ENCODE measurements around the gene VEPH1. TPM values are rescaled to one million over a fixed set of nuclear protein-coding genes. Genes with fewer than 3 reads are reported as not detected.

VEPH1 gene
- total RNA-seq, 2 donors from 2014 or later: 15.0 to 30.0 TPM

DNA sequence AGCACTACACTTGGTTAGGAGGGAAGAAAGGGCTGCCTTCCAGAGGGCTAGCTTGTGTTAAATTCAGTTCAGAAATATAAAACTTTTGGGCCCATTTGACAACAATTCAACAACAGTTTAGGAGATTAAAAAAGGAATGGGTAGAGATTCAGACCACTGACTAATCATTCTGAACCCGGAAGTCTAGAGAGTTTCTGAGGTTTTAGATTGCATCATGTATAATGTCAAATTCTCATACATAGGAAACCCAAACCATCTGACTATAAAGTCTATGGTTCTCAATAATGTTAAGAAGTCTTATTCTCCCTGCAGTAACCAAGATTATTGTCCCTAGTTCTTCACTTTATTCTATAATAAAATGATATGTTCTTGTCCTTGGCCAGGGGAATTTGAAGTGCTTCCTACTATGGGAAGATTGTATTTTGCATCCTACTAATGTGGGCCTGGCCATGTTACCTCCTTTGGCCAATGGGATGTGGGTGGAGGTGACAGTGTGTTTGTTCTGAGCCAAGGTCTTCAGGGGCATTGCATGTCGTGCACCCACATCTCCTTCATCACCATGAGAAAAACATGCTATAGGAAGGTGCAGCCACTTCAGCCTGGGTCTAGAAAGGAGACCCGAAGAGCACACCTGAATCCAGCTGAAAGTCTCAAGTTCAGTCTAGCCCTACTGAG is 276.9 kb downstream of the VEPH1 start:
- Histone ChIP-seq H3K36me3 (replicated peaks in 1 of 2; ENCODE audit: insufficient read depth in 1 of 2, low read depth in 2 of 2) (no peaks in the 10 kb centered on the region), H3K27me3 (no peaks in the 10 kb centered on the region), H3K9me3 (no peaks in the 10 kb centered on the region), H3K27ac (no peak overlapping the region), H3K4me3 (no peak overlapping the region), H3K4me1 (no peaks in the 10 kb centered on the region)
- no peak for TF ChIP-seq POLR2A (IDR thresholded peaks at IDR 0.05)
- TF ChIP-seq, protein P1, sequence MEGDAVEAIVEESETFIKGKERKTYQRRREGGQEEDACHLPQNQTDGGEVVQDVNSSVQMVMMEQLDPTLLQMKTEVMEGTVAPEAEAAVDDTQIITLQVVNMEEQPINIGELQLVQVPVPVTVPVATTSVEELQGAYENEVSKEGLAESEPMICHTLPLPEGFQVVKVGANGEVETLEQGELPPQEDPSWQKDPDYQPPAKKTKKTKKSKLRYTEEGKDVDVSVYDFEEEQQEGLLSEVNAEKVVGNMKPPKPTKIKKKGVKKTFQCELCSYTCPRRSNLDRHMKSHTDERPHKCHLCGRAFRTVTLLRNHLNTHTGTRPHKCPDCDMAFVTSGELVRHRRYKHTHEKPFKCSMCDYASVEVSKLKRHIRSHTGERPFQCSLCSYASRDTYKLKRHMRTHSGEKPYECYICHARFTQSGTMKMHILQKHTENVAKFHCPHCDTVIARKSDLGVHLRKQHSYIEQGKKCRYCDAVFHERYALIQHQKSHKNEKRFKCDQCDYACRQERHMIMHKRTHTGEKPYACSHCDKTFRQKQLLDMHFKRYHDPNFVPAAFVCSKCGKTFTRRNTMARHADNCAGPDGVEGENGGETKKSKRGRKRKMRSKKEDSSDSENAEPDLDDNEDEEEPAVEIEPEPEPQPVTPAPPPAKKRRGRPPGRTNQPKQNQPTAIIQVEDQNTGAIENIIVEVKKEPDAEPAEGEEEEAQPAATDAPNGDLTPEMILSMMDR (IDR thresholded peaks at IDR 0.05): no peak
- 84% methylated on average over 3 of the region's 3 CpGs for WGBS, 2 donors
- ATAC-seq: no peak
- intact Hi-C loops (cut with DNase I): no loop called here
- DNase-seq: no peak

DNA sequence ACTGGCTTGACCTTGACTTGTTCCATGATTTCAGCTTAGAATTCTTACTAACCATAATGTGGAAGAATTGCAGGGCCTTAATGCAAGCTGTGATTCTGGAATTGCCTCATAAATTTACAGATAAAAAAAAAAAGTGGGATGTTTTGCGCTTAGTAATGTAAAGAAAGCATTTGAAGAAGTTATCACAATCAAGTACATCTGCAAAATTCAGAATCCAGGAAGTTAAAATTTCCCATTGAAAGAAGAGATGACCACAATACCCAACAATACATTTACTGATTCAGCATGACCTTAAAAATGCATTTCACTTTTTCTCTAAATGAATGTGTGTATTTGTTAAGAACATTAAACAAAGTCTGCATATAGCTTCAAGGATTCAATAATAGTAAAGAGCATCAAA is 278.2 kb downstream of the VEPH1 start:
- DNase-seq (no peak), ATAC-seq (no peak)
- no peaks in the 10 kb centered on the region for H3K36me3 ChIP-seq (replicated peaks in 1 of 2; ENCODE audit: insufficient read depth in 1 of 2, low read depth in 2 of 2)
- intact Hi-C loops (cut with DNase I): no loop called here
- H3K9me3 ChIP-seq: no peaks in the 10 kb centered on the region
- H3K4me1 ChIP-seq: no peaks in the 10 kb centered on the region
- no peak overlapping the region for H3K27ac ChIP-seq
- WGBS, 2 donors: 85 to 95% methylated on average over 1 of the region's 1 CpG
- H3K4me3 ChIP-seq: no peak overlapping the region
- H3K27me3 ChIP-seq: no peaks in the 10 kb centered on the region
- TF ChIP-seq POLR2A (IDR thresholded peaks at IDR 0.05): no peak
- TF ChIP-seq, protein P1 (IDR thresholded peaks at IDR 0.05): no peak

DNA sequence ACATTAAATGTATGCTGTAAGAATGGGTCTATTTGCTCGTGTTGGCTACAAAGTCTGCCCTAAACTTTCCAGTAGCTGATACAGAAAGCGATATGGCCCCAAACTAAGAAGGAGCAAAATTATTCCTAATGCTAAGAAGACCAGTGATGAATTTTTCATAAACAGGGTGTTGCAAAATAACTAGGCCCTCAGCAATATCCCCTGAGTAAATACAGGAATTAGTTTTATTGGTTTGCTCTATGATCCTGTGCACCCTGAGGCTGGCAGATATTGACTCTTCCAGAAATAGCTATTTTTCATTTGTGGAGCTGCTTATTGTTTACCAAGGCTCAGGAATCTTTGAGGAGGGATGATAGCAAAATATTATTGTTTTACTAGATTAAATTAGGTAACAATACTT is 282.3 kb downstream of the VEPH1 start:
- Histone ChIP-seq H3K4me1 (no peaks in the 10 kb centered on the region), H3K36me3 (replicated peaks in 1 of 2; ENCODE audit: insufficient read depth in 1 of 2, low read depth in 2 of 2) (no peaks in the 10 kb centered on the region), H3K4me3 (no peak overlapping the region), H3K9me3 (no peaks in the 10 kb centered on the region), H3K27me3 (no peaks in the 10 kb centered on the region), H3K27ac (no peak overlapping the region)
- intact Hi-C loops (cut with DNase I): no loop called here
- TF ChIP-seq, protein P1 (IDR thresholded peaks at IDR 0.05): no peak
- TF ChIP-seq POLR2A (IDR thresholded peaks at IDR 0.05): no peak
- DNase-seq (no peak), ATAC-seq (no peak)
- 67 to 79% methylated on average over 2 of the region's 2 CpGs for WGBS, 2 donors

DNA sequence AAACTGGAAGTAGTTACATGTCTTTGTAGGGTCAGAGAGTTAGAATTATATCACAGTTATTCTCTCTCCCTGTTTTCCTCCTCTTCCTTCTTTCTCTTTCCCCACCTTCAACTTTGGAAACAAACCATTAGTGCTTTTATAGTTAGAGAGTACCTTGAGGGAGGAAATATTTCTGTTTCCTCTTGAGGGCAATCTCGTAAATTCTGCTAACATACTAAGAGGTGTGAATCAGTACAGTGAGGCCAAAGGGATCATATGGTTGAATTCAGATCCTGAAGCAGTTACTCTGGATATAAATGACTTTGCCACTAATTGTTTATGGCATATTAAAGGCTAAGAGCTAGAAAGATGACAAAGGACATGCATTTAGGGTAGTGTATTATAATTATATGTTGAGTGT is 283.0 kb downstream of the VEPH1 start:
- H3K4me3 ChIP-seq: no peak overlapping the region
- TF ChIP-seq, protein P1 (IDR thresholded peaks at IDR 0.05): no peak
- TF ChIP-seq POLR2A (IDR thresholded peaks at IDR 0.05): no peak
- DNase-seq (no peak), ATAC-seq (no peak)
- intact Hi-C loops (cut with DNase I): no loop called here
- no peaks in the 10 kb centered on the region for H3K4me1 ChIP-seq
- no peaks in the 10 kb centered on the region for H3K27me3 ChIP-seq
- no peaks in the 10 kb centered on the region for H3K36me3 ChIP-seq (replicated peaks in 1 of 2; ENCODE audit: insufficient read depth in 1 of 2, low read depth in 2 of 2)
- no peak overlapping the region for H3K27ac ChIP-seq
- WGBS, 2 donors: 38 to 79% methylated on average over 1 of the region's 1 CpG
- H3K9me3 ChIP-seq: no peaks in the 10 kb centered on the region

DNA sequence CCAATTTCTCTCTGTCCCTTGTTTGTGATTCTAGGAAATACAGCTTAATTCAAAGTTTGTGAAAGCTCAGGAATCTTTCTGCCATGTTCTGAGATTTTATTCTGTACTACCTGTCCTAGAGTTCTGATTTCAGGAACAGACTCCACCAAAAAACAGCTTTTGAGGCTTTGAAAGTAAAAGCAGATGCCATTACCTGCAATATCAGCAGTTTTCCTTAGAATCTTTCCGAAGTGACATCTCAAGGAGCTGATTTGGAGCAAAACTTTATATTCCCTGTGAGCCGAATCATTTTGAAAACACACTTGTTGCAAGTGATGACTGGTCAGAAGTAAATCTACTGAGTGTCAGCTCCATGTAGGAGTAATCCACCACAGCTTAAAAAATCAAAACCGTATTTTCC is 284.0 kb downstream of the VEPH1 start:
- intact Hi-C loops (cut with DNase I): no loop called here
- Histone ChIP-seq H3K4me3 (no peak overlapping the region), H3K27ac (no peak overlapping the region), H3K27me3 (no peaks in the 10 kb centered on the region), H3K4me1 (no peaks in the 10 kb centered on the region), H3K9me3 (no peaks in the 10 kb centered on the region), H3K36me3 (replicated peaks in 1 of 2; ENCODE audit: insufficient read depth in 1 of 2, low read depth in 2 of 2) (no peaks in the 10 kb centered on the region)
- WGBS, 2 donors: 85 to 89% methylated on average over 3 of the region's 3 CpGs
- no peak for DNase-seq
- no peak for ATAC-seq
- TF ChIP-seq, protein P1 (IDR thresholded peaks at IDR 0.05): no peak
- no peak for TF ChIP-seq POLR2A (IDR thresholded peaks at IDR 0.05)

All from body of pancreas (tissue), 4 donors.